Left lung (tissue), 10 donors: ENCODE data around the gene AGBL1. TPM values are rescaled to one million over a fixed set of nuclear protein-coding genes. Genes with fewer than 3 reads are reported as not detected.

ENCODE experiments used
- ATAC-seq: fragments of 200-7000 bp; cut with Tn5 transposase; one replicate; pipeline ENCODE4 v1.9.1; 2020; ENCODE audit warnings: moderate library complexity
- DNase-seq, 4 donors: peaks; one replicate each; pipeline ENCODE4 v3.0.0-alpha.2; 2013 to 2020
- H3K27ac ChIP-seq, 2 donors: fragments of 200-600 bp; sonication (generic) in 1 of 2; one replicate each; pipeline versions ENCODE4 v1.5.0 to v1.8.0; 2020 to 2021
- H3K27me3 ChIP-seq, 2 donors: fragments of 200-600 bp; sonication (generic) in 1 of 2; one replicate each; pipeline versions ENCODE4 v1.5.0 to v1.8.0; 2020 to 2021
- H3K36me3 ChIP-seq, 2 donors: fragments of 200-600 bp; sonication (generic) in 1 of 2; one replicate each; pipeline versions ENCODE4 v1.5.0 to v1.8.0; 2020 to 2021
- H3K4me1 ChIP-seq, 2 donors: fragments of 200-600 bp; one replicate each; pipeline ENCODE4 v1.8.0; 2021
- H3K4me3 ChIP-seq, 2 donors: fragments of 200-600 bp; sonication (generic) in 1 of 2; one replicate each; pipeline versions ENCODE4 v1.5.0 to v1.8.0; 2020 to 2021; ENCODE audit warnings: mild to moderate bottlenecking in 1 of 2
- H3K9me3 ChIP-seq, 2 donors: fragments of 200-600 bp; sonication (generic) in 1 of 2; one replicate each; pipeline versions ENCODE4 v1.5.0 to v1.8.0; 2020 to 2021
- CTCF ChIP-seq, 2 donors: fragments of 200-600 bp; sonication (generic) in 1 of 2; IDR thresholded peaks; one replicate each; pipeline versions ENCODE4 v1.5.0 to v1.8.0; 2021; ENCODE audit warnings: antibody characterized with exemption in 2 of 2
- intact Hi-C, 2 donors: fragments of 100-400 bp; cut with DNase I; formaldehyde crosslinking; loops; one replicate each; pipeline versions ENCODE4 v1.11.2 to v1.14.2; 2022
- polyA plus RNA-seq, 6 donors: library from polyadenylated mRNA; unstranded; fragments of 120-200 nt; gene quantifications; one replicate each; pipeline ENCODE4 v1.2.1, GENCODE V29; 2013; ENCODE audit not compliant: insufficient read length in 6 of 6
- total RNA-seq, 2 donors: library from RNA; stranded (reverse); fragmentation: NEBNext Ultra II Directional; extraction: Animal tissue kit (Norgen Biotek cat#: 25700); gene quantifications; one replicate each; pipeline ENCODE4 v1.2.1, GENCODE V29; 2021
- donor health status: DM: no; HTN: yes; CAD: no.
- donor health status: DM: no; HTN: no; CAD: no.

AGBL1 gene
- total and polyA plus RNA-seq, 8 donors: 0.01 to 3.3 (median 0.11) TPM; not detected in 1

GRCh38 chr15:86906376-86906775, 826.7 kb downstream of the AGBL1 start:
- H3K9me3 ChIP-seq: no peaks in the 10 kb centered on the region
- no peak for TF ChIP-seq CTCF (IDR thresholded peaks at IDR 0.05)
- no peak overlapping the region for H3K27ac ChIP-seq
- intact Hi-C loops: no loop called here
- H3K27me3 ChIP-seq: no peaks in the 10 kb centered on the region
- no peak overlapping the region for H3K4me3 ChIP-seq
- no peaks in the 10 kb centered on the region for H3K4me1 ChIP-seq
- H3K36me3 ChIP-seq: no peaks in the 10 kb centered on the region
- DNase-seq (no peak), ATAC-seq (no peak)

- H3K4me1 ChIP-seq: no peaks in the 10 kb centered on the region
- no peak overlapping the region for H3K4me3 ChIP-seq
- TF ChIP-seq CTCF (IDR thresholded peaks at IDR 0.05): no peak
- intact Hi-C loops: no loop called here
- no peaks in the 10 kb centered on the region for H3K36me3 ChIP-seq
- H3K9me3 ChIP-seq: no peaks in the 10 kb centered on the region
- H3K27me3 ChIP-seq: no peaks in the 10 kb centered on the region
- H3K27ac ChIP-seq: no peak overlapping the region
- ATAC-seq (no peak), DNase-seq (no peak)
These were observed 831.4 kb downstream of the AGBL1 start for GRCh38 chr15:86911022-86911421.

- H3K4me3 ChIP-seq: no peak overlapping the region
- no peak for TF ChIP-seq CTCF (IDR thresholded peaks at IDR 0.05)
- intact Hi-C loops: no loop called here
- H3K36me3 ChIP-seq: no peaks in the 10 kb centered on the region
- no peaks in the 10 kb centered on the region for H3K4me1 ChIP-seq
- no peak for DNase-seq
- no peak for ATAC-seq
- H3K27ac ChIP-seq: no peak overlapping the region
- no peaks in the 10 kb centered on the region for H3K9me3 ChIP-seq
- H3K27me3 ChIP-seq: no peaks in the 10 kb centered on the region
These were observed 833.0 kb downstream of the AGBL1 start for GRCh38 chr15:86912661-86913060.

DNA sequence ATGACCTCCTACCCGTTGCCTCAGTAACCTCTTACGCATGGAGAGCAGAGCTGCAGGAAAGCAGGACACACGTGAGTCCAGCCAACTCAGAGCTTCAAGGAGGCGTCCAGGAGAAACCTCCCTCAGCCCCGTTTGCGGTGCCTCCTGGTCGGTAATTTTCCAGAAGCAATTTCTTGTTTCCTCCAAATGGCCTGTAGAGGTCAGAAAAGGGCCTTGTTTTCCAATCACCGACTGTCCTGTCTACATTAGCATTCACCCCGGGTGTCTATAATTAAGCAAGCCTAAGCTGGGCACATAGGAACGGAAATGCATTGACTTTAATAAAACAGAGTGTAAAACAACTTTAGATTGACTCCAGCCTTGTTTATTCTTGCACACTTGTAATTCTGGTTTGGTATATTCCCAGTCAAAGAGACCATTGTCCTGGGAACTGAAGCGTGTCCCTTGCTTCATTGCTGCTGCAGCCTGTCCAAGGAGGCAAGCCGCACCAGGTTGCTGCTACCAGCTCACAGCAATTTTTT, 836.2 kb downstream of the AGBL1 start:
- intact Hi-C loops: no loop called here
- Histone ChIP-seq H3K27ac (no peak overlapping the region), H3K4me3 (no peak overlapping the region), H3K27me3 (no peaks in the 10 kb centered on the region), H3K4me1 (no peaks in the 10 kb centered on the region), H3K9me3 (no peaks in the 10 kb centered on the region), H3K36me3 (no peaks in the 10 kb centered on the region)
- peak in 1 of 2 donors; percentile 41 for TF ChIP-seq CTCF (IDR thresholded peaks at IDR 0.05)
- peak in 2 of 4 donors; percentile 33 to 58 for DNase-seq
- ATAC-seq: peak; percentile 91

DNA sequence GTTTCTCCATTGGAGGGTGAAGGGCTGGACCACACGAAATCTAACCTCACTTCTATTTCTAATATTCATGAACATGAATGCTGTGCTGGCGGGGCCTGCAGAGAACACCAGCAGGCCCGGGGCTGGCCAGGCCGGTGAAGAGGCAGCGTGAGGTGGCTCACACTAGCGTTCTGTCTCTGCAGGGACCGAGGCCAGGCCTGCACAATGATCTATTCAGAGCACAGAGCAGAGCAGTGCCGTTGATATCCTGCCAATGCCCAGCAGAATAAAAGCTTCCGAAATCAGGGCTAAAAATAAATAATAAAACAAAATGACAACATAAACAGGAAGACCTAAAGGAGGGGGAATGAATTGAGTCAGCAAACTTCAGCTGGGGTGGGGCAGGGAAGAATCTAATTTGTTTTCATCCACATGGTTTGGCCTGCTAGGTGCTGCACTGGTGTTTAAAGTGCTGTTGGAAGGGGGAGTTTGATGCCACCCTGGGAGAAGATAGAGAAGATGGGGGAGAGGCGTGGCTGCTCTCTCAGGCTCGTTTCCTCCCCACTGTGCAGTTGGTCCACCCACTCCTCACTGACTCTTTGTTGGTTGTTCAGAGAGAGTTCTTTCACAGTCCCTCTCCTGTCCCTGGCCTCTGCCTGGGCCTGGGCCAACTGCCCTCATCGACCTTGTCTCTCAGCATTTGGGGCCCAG, 837.1 kb downstream of the AGBL1 start:
- no peaks in the 10 kb centered on the region for H3K9me3 ChIP-seq
- ATAC-seq: no peak
- H3K4me1 ChIP-seq: no peaks in the 10 kb centered on the region
- DNase-seq: peak in 1 of 4 donors; percentile 16
- no peaks in the 10 kb centered on the region for H3K36me3 ChIP-seq
- H3K27me3 ChIP-seq: no peaks in the 10 kb centered on the region
- intact Hi-C loops: no loop called here
- TF ChIP-seq CTCF (IDR thresholded peaks at IDR 0.05): no peak
- no peak overlapping the region for H3K4me3 ChIP-seq
- H3K27ac ChIP-seq: no peak overlapping the region
